GM19455 (cell line): ENCODE results near the gene PLG.
"Not testable (repeated sequence)": the region's sequence is repeated elsewhere in the genome, so short reads cannot be mapped to it uniquely, and the experiment has no call there.

Experiments
- ATAC-seq: cut with Tn5 transposase; IDR thresholded peaks from one replicate; pipeline ENCODE4 v1.9.1; 2021; ENCODE audit not compliant: unreplicated experiment

PLG gene

DNA sequence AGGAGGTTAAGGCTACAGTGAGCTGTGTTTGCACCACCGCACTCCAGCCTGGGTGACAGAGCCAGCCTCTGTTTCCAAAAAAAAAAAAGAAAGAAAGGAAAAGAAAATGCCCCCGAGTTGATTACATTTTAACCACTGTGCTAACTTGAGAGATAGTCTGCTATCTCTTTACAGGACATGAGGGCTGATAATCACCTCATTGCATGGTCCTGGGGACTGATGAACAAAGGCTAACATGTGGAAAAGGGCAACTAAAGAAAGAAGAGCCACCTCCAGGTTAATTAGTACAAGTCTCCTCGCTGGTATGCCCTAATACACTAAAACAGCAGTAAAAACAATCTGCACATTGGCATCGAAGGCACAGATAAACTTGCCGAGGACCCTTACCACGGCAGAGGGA lies 4.2 kb upstream of the PLG start:
- ATAC-seq: no peak

GRCh38 chr6:160704688-160705087 lies 2.6 kb downstream of the PLG start:
- ATAC-seq: not testable (repeated sequence)

DNA sequence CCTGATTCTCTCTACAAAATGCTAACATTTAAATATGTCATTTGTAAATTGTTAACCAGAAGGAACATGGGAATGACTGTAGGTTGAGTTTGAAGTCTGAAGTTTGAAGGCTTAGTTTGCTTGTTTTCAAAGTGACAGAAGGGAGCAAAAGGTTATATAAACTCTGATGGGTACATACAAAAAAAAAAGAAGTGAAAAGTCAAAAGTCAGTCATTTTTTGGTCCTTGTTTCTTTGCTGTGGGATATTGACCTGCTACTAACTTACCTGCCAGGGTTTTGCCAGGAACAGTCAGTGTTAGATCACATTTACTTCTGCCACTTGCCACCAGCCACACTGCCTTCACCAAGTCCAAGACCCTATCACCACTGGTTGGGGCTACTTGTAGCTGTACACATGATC lies 6.9 kb downstream of the PLG start:
- ATAC-seq: not testable (repeated sequence)

DNA sequence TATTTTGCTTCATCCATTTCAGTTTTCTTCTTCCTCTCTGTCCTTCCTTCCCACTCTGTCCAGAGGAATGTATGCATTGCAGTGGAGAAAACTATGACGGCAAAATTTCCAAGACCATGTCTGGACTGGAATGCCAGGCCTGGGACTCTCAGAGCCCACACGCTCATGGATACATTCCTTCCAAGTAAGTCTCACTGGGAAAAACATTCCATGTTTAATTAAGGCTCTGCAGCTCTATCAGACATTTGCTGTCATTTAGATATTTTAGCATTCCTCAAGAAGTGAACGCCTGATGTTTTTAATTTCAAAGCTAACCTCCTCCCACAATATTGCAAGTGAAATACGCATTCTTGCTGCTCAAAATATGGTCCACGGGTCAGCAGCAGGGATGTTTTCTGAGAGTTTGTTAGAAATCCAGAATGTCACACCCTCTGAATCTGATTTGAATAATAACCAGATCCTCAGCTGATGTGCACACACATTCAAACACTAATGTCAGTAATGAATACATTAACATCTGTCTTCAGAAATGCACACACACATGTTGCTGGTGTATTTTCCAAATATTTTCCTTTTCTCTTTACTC lies 12.8 kb downstream of the PLG start:
- no peak for ATAC-seq

DNA sequence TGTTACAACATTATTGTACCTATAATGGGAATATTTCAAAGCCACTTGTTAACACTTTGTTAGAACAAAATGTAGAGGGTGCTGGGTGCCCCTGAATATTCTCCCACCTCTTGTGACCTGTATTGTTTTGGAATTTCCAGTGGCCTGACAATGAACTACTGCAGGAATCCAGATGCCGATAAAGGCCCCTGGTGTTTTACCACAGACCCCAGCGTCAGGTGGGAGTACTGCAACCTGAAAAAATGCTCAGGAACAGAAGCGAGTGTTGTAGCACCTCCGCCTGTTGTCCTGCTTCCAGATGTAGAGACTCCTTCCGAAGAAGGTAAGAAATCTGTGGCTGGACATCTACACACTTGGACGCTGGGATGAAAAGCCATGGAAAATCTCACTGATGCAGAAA lies 28.9 kb downstream of the PLG start:
- ATAC-seq: no peak

- peak; percentile 67 for ATAC-seq
Measured at GRCh38 chr6:160733050-160733646, 31.1 kb downstream of the PLG start.

- no peak for ATAC-seq
Measured at GRCh38 chr6:160734627-160735026, 32.6 kb downstream of the PLG start.

- ATAC-seq: peak; percentile 74
Measured at GRCh38 chr6:160735523-160735922, 33.5 kb downstream of the PLG start.

DNA sequence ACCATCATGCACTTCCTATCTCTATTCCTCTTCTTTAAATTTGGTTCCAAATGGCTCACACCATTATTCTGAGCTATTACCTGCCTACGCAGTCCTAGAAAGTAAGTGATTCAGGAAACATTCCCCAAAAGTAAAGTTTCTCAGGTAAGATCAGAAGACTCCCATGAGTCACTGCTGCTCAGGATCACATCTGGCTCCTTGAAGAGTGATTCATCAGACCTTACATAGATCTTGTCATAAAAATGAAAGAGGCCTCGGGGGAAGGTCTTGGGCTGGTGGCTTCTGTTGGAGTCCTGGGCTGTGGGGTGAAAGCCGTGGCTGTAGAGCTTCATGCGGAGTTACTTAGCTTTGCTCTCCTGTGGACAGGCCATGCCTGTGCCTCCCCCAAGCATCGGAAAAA lies 35.9 kb downstream of the PLG start:
- no peak for ATAC-seq

- no peak for ATAC-seq
Measured at GRCh38 chr6:160739955-160740354, 37.9 kb downstream of the PLG start.

GRCh38 chr6:160741012-160741411 lies 39.0 kb downstream of the PLG start:
- peak; percentile 97 for ATAC-seq

DNA sequence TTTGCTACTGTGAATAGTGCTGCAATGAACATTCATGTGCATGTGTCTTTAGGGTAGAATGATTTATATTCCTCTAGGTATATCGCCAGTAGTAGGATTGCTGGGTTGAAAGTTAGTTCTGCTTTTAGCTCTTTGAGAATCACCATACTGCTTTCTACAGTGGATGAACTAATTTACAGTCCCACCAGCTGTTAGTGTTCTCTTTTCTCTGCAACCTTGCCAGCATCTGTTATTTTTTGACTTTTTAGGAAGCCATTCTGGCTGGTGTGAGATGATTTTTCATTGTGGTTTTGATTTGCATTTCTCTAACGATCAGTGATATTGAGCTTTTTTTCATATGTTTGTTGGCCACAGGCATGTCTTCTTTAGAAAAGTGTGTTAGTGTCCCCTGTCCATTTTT lies 40.0 kb downstream of the PLG start:
- ATAC-seq: peak; percentile 44

DNA sequence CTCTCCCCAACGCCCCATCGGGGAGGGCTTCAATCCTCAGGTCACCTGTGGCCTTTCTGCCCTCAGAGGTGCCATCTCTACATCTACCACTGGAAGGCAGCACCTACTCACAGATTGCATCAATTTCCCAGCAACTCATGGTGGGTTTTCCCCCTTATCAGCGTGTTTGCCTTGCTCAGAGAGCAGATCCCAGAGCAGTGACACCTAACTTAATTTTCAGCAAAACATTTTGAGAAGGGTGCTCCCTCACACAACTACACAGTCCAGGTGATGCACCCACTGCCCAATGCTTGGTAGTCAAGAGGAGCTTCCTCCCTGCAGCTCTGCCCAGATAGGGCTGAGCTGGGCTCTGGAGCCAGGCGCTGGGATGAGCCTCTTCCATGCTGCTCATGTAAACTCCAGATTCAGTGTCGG lies 48.2 kb downstream of the PLG start:
- peak; percentile 84 for ATAC-seq

GRCh38 chr6:160753211-160753610 lies 51.2 kb downstream of the PLG start:
- ATAC-seq: not testable (repeated sequence)

- ATAC-seq: no peak
Measured at GRCh38 chr6:160755165-160755564, 53.1 kb downstream of the PLG start.

DNA sequence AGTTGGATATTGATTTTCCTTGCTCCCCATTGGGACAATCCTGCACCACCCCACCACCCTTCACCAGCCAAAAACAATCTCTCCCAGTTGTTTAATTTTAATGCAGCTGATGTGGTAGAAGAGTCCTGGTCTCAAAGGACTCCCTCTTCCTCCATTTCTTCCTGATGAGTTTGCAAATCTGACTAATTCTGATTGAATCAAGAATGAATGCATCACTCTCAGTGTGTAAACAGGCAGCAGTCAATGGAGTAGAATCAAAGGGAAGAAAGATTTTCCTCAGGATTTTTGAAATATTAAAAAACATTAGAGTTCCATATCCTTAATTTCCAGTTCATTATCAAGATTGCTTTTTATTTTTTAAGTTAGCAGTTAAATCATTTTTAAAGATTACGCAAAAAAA lies 54.0 kb downstream of the PLG start:
- no peak for ATAC-seq

DNA sequence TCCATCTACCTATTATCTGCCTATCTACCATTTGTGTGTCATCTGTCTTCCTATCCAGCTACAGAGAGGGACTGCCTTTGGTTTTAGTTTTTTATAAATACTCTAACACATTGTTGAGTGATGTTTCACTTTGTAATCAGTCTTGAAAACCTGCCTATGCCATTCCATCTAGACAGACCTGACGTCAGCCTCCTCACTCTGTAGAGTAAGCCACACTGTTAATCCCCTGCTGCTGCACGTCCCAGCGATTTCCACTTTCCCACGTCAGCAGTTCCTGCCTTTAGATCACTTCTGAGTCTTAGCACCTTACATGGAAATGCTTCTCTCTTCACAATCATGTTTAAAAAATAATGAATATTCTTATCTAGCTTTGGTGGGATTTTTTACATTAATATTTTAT lies 54.8 kb downstream of the PLG start:
- no peak for ATAC-seq

DNA sequence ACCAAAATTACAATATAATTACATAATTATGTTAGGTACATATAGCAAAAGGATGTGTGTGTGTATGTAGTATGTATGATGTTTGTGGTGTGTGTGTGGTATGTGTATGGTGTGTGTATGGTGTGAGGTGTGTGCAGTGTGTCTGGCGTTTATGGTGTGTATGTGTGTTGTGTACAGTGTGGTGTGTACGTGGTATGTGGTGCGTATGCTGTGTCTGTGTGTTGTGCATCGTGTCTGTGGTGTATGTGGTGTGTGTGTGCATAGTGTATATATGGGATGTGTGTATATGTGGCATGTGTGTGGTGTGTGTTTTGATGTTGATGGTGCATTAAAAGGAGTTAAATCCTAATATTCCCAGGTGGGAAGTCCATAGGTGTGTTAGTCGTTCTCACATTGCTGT lies 62.8 kb downstream of the PLG start:
- ATAC-seq: no peak

- no peak for ATAC-seq
Measured at GRCh38 chr6:160765412-160765811, 63.4 kb downstream of the PLG start.

DNA sequence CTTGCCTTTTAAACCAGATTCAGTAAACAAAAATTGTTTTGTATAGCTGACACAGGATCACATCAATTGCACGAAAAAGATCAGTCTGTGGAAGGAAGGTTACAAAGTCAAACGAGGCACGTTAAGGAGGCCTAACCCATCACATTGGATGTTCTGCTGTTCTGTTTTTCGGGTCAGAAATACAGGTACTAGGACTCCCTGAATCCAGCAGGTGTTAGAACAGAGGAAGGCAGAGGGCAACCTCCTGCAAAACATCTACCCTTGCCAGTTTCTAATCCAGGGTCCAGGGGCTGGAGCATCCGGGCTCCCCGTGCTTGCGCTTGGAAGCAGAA lies 64.6 kb downstream of the PLG start:
- no peak for ATAC-seq

DNA sequence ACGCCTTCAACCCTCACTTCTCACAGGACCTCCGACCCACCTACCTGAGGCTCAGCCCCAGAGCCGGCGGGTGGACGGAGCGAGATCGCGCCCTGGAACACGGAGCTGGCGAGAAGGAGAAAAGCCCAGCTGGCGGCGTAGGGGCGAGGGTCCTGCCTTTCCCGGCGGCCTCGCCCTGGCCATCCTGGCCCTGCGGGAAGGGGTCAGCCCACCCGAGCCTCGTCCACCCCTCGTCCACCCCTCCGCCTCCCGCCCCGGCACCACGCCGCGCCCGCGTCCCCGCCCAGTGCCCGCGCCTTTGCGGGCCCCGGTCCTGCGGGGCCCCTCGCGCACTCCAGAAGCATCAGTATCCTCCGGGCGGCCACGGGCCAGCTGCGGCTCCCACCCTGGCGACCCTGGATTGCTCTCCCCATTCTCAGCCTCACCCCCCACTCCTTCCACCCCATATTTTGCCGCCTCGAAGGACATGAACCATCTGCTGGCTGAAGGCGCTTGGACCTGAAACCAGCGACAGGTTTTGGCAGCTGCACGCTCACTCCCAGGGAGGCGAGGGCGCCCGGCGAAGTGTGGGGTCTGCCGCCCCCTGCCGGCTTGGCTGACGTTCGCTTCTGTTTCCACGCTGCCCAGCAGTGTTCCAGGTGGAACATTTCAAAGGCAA lies 65.1 kb downstream of the PLG start:
- peak; percentile 95 for ATAC-seq

GRCh38 chr6:160767647-160768019 lies 65.6 kb downstream of the PLG start:
- peak; percentile 25 for ATAC-seq

DNA sequence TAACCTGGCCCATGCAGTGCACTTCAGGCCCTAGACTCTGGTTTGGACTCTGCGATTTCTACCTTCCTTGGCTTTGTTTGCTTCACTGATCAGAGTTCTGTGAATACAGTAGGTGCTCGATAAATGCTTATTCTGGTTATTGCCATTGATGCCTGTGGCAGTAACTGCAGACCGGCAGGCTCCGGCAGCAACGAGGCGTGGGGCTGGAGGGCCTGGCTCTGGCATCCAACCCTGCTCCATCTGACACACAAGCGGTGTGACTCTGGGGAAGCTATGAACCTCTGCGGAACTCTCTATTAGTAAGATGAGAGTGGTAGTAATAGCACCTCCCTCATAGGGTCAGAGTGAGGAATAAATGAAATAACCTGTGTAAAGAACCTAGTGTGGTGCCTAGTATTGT lies 66.1 kb downstream of the PLG start:
- no peak for ATAC-seq
